SK-N-SH (cell line): ENCODE data around the gene DPM2.

ENCODE experiments used
- MXI1 ChIP-seq: IDR thresholded peaks from 2 replicates; pipeline ENCODE4 v1.6.1; 2012; ENCODE audit warnings: mild to moderate bottlenecking, low read depth, low read length, improper control_type of control experiment
- NFIC ChIP-seq: IDR thresholded peaks from 2 replicates; pipeline ENCODE4 v1.4.0; 2012; ENCODE audit warnings: borderline replicate concordance
- POLR2AphosphoS5 ChIP-seq: IDR thresholded peaks from 2 replicates; pipeline ENCODE4 v1.6.1; 2012; ENCODE audit warnings: low read depth, low read length
- YY1 ChIP-seq: IDR thresholded peaks from 2 replicates; pipeline ENCODE4 v1.4.0; 2012; ENCODE audit warnings: low read depth, mild to moderate bottlenecking
- TF ChIP-seq, protein P1 (sequence below): fragments of 200-600 bp; sonication (generic); IDR thresholded peaks from 2 replicates; pipeline ENCODE4 v1.6.1; 2017; ENCODE audit warnings: antibody characterized with exemption, mild to moderate bottlenecking, moderate library complexity
- TF ChIP-seq, protein P2 (sequence below): IDR thresholded peaks from 2 replicates; pipeline ENCODE4 v1.6.1; 2012; ENCODE audit warnings: mild to moderate bottlenecking, low read depth, low read length, moderate library complexity
- TF ChIP-seq, protein P3 (sequence below): IDR thresholded peaks from 2 replicates; pipeline ENCODE4 v1.4.0; 2012; ENCODE audit warnings: low read depth
- TF ChIP-seq, protein P4 (sequence below): fragments of 150-350 bp; IDR thresholded peaks from 2 replicates; pipeline ENCODE4 v1.6.1; 2017; ENCODE audit warnings: antibody characterized with exemption, low read length, low read depth, borderline replicate concordance

DNA sequence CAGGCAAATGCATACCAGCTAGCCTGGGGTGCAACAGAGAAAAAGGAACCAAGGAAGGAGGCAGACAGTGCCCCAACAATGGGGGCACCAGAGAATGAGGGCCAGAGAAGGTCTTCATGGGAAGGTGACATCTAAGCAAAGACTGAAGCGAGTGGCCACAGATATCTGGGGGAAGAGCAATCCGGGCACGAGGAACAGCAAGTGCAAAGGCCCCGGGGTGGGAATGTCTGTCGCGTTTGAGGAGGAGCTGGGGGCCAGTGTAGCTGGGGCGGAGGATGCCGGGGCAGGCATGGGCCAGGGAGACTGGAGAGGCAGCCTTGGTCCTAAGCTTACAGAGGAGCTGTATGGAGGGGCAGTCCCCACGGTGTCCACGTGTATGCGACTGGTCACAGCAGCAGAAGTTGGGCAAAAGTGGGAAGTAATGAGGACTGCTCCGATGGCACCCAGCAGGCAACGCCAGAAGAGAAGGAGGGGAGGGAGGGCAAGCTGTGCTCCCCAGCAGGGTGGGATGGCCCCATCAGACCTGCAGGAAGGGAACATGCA lies 24.0 kb upstream of the DPM2 start:
- TF ChIP-seq, protein P1, sequence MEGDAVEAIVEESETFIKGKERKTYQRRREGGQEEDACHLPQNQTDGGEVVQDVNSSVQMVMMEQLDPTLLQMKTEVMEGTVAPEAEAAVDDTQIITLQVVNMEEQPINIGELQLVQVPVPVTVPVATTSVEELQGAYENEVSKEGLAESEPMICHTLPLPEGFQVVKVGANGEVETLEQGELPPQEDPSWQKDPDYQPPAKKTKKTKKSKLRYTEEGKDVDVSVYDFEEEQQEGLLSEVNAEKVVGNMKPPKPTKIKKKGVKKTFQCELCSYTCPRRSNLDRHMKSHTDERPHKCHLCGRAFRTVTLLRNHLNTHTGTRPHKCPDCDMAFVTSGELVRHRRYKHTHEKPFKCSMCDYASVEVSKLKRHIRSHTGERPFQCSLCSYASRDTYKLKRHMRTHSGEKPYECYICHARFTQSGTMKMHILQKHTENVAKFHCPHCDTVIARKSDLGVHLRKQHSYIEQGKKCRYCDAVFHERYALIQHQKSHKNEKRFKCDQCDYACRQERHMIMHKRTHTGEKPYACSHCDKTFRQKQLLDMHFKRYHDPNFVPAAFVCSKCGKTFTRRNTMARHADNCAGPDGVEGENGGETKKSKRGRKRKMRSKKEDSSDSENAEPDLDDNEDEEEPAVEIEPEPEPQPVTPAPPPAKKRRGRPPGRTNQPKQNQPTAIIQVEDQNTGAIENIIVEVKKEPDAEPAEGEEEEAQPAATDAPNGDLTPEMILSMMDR = no peak
- TF ChIP-seq, protein P2, sequence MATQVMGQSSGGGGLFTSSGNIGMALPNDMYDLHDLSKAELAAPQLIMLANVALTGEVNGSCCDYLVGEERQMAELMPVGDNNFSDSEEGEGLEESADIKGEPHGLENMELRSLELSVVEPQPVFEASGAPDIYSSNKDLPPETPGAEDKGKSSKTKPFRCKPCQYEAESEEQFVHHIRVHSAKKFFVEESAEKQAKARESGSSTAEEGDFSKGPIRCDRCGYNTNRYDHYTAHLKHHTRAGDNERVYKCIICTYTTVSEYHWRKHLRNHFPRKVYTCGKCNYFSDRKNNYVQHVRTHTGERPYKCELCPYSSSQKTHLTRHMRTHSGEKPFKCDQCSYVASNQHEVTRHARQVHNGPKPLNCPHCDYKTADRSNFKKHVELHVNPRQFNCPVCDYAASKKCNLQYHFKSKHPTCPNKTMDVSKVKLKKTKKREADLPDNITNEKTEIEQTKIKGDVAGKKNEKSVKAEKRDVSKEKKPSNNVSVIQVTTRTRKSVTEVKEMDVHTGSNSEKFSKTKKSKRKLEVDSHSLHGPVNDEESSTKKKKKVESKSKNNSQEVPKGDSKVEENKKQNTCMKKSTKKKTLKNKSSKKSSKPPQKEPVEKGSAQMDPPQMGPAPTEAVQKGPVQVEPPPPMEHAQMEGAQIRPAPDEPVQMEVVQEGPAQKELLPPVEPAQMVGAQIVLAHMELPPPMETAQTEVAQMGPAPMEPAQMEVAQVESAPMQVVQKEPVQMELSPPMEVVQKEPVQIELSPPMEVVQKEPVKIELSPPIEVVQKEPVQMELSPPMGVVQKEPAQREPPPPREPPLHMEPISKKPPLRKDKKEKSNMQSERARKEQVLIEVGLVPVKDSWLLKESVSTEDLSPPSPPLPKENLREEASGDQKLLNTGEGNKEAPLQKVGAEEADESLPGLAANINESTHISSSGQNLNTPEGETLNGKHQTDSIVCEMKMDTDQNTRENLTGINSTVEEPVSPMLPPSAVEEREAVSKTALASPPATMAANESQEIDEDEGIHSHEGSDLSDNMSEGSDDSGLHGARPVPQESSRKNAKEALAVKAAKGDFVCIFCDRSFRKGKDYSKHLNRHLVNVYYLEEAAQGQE = no peak
- TF ChIP-seq POLR2AphosphoS5 (no peak), MXI1 (no peak), NFIC (no peak), YY1 (no peak)
- TF ChIP-seq, protein P3, sequence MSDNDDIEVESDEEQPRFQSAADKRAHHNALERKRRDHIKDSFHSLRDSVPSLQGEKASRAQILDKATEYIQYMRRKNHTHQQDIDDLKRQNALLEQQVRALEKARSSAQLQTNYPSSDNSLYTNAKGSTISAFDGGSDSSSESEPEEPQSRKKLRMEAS = no peak
- TF ChIP-seq, protein P4, sequence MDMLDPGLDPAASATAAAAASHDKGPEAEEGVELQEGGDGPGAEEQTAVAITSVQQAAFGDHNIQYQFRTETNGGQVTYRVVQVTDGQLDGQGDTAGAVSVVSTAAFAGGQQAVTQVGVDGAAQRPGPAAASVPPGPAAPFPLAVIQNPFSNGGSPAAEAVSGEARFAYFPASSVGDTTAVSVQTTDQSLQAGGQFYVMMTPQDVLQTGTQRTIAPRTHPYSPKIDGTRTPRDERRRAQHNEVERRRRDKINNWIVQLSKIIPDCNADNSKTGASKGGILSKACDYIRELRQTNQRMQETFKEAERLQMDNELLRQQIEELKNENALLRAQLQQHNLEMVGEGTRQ = no peak
